NCI-H345 treated with DMSO at 0.1 percent for 48 hours (cell line): ENCODE results near the gene WDR49.
"Not testable (repeated sequence)": the region's sequence is repeated elsewhere in the genome, so short reads cannot be mapped to it uniquely, and the experiment has no call there.

Source experiments
- DNase-seq: peaks from one replicate; lab custom pipeline; 2025; ENCODE audit not compliant: unreplicated experiment; lab: John Stamatoyannopoulos, UW

Gene WDR49

DNA sequence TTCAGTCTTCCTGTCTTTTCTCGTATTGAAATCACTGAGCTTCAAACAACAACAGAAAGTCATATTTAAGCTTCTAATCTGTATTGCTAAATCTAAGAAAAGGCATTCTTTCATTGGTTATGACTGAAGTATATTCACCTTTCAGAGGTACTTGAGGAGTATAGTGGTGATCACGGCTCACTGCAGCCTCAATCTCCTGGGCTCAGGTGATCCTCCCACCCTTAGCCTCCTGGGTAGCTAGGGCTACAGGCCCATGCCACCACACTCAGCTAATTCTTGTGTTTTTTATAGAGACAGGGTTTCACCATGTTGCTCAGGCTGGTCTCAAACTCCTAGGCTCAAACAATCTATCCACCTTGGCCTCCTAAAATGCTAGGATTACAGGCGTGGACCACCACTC is 38.7 kb downstream of the WDR49 start:
- DNase-seq, result no peak

DNA sequence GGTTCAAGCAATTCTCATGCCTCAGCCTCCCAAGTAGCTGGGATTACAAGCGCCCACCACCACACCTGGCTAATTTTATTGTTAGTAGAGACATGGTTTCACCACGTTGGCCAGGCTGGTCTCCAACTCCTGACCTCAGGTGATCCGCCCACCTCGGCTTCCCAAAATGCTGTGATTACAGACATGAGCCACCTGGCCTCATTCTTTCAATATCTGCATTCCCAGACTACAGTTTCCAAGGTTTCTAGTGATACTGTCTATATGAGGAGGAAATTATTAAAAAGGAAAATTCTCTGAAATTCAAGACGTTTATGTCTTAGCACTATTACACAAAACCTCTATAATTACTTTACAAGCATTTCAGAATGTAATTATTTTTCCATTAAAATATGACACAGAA is 39.5 kb downstream of the WDR49 start:
- not testable (repeated sequence) for DNase-seq

DNA sequence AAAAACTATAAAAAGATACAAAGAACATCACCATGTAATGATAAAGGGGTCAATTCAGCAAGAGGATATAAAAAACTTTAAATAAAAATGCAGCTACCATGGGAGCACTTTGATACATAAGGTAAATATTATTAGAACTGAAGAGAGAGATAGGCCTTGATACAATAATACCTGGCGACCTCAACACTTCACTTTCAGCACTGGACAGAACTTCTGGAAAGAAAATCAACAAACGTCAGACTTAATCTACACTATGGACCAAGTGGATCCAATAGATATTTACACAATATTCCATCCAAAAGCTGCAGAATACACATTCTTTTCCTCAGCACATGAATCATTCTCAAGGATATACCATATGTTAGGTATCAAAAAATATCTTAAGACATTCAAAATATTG is 42.0 kb downstream of the WDR49 start:
- DNase-seq, result no peak

DNA sequence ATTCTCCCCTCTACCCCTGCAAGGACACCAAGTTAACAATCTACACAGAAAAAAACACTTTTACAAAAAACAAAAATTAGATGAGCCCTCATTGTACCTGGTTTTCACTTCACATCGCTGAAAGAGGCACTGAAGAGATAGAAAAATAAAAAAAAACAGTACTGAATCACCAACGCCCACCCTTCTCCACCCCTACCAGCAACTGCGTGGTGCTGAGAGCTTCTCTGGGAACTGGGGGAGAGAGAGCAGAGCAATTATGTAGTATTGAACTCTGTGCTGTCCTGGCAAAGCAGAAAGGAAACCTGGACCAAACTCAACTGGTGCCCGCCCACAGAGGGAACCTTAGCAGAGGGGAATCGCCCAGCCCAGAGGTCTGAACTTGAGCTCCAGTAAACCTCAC is 44.6 kb downstream of the WDR49 start:
- no peak for DNase-seq

DNA sequence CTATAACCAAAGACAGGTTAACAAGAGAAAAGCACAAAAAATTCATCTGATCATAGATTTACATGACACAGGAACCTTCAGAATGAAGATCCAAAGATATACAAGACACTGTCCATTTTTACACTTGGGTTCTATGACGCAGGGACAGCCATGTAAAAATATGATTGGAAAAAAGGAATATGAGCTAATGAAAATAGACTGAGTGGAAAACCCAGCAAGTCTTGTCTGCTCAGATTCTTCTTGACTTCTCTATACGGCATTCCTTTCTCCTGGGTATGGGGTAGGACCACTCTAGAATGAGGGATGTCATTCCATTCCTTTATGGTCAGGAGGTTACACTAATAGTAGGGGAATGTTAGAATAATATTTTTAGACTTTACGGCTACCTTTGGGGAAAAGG is 46.9 kb downstream of the WDR49 start:
- DNase-seq, result no peak

DNA sequence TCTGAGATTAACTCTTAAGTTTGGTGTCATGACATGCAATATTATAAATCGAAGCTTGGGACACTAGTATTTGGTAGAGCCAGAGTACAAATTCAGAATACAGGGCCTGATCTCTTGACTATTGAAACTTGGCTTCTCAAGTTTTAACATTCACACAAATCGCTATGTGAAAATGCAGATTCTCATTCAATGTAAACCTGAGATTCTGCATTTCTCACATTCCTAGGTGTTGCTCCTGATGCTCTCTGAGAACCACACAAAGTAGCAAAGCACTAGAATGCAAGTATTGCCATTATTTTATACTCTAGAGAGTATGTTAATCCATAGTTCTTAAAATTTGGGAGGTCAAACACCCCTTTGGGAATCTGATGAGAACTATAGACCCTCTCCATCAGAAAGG is 47.9 kb downstream of the WDR49 start:
- no peak for DNase-seq

DNA sequence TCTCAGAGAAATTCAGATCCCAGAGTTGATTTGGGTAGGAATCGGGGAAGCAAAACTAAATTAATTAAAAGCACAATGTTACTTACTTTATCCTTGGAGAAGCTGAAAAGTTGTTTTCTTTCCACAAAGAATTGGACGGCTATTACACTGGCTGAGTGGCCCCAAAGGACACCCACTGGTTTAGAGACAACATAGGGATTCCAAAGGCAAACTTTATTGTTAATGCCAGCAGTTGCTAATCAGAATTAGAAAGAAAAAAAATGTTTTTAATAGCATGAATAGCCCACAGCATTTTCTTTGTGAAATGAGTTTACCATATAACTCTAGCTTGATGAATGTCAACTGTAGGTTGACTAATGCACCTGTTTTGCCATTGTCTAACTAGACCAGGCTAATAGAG is 51.7 kb downstream of the WDR49 start:
- DNase-seq, result no peak

DNA sequence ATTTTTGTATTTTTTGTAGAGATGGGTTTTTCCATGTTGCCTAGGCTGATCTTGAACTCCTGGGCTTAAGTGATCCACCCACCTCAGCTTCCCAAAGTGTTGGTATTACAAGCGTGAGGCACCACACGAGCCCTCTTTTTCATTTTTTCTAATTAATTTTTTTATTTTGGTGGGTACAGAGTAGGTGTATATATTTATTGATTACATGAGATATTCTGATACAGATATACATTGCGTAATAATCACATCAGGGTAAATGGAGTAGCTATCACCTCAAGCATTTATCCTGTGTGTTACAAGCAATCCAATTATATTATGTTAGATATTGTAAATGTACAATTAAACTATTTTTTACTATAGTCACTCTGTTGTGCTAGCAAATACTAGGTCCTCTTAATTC is 66.1 kb downstream of the WDR49 start:
- DNase-seq, result no peak

DNA sequence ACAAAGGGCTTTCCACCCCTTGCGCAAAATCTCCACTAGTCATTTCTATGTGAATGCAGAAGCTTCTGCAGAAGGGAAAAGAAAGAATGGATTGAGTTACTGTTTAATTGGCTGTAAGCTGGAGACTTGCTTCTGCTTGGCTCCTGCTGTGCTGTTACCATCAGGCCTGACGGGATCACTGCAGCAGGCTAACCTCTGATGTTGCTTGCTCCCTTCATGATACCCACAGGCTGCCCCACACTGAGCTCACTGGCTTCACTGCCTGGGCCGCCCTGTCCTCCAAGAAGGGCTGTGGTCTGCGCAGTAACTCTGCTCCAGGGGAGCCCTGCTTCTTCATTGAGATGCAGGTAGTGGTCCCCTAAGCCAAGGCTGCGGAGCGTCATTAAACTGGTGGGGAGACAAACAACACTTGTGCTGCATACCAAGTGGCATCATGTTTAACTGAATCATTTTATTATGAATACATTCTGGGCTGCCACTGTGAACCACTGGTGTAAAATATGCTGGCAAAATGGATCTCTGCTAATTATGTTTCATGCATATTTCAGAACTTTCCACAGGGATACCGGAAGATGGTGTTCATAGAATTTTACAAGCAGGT is 78.6 kb downstream of the WDR49 start:
- DNase-seq, result no peak

DNA sequence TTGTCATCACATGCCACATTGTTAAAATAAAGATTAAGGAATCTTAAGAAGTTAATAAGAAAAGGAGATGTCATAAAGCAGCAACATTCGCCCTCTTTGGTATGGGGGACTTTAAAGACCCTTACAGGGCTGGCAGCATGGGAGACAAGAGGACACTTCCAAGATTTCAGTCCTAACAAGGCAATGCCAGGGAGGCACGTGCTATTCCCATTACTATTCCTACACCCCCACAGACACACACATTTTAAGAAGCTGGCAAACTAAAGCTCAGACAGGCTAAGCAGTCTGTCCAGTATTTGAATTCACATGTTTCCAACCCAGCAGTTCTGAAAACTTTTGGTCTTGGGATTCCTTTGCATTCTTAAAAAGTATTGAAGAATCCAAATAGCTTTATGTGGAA is 80.8 kb downstream of the WDR49 start:
- DNase-seq, result no peak

DNA sequence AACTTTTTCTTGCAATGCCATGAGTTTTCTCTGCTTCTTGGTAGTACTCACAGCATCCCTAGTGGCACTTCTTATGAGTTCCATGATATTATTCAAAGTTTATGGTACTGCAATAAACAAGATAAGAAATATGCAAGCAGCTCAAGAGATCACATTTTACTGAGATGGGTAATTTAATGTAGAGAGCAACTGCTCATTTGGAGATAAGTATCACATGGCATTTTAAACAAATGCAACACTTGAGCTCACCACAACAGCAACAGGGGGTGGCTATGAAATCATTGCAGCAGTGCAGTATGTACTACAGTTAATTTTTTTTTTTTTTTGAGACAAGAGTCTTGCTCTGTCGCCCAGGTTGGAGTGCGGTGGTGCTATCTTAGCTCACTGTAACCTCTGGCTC is 85.1 kb downstream of the WDR49 start:
- no peak for DNase-seq

DNA sequence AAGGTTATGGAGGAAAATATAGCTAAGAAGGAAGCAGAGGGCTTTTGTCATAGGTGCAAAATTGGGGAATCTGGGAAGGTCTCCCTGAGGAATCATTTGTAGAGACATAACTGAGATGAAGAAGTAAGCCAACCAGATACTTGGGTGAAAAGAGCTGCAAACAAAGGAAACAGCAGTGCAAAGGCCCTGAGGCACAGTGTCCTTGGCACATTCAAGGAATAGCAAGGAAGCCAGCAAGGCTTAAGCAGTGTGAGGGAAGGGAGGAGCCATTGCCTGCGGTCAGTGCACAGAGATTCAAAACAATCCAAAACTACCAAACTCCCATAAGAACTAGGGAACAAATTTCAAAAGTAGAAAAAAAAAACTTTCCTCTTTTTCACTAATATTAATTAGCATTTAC is 88.3 kb downstream of the WDR49 start:
- no peak for DNase-seq

DNA sequence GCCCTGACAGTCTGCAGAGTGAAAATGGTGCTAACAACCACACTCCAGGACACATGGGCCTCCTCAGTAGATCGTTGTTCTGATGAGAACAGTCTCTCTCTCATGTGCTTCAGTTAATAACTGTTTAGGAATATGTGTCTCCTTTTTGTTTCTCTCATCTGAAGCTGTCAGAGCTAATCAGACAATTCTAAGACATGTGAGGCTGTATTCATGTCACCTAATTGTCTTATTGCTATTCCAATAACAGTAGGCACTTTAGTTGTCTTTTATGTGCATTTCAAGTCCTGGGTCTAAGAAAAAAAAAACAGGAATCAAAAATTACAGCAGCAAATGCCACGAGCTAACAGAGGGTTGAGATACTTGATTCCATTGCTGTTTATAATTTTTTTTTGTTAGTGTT is 89.1 kb downstream of the WDR49 start:
- no peak for DNase-seq

DNA sequence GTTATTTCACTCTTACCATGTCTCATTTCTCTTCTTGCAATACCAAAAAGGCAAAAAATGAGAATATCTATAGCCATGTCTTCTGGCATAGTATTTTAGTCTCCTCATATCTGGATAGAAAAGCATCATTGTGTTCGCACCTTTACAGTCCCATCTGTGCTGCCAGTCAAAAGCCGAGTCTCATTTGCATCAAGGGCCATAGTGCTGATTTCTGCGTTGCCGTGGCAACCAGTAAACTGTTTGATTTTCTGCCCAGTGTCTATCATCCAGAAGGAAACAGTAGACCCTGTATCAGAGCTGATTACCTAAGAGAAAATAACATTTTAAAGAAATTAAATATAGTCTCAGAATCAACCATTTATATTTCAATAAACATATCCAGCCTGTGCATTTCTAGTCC is 93.8 kb downstream of the WDR49 start:
- DNase-seq, result no peak

DNA sequence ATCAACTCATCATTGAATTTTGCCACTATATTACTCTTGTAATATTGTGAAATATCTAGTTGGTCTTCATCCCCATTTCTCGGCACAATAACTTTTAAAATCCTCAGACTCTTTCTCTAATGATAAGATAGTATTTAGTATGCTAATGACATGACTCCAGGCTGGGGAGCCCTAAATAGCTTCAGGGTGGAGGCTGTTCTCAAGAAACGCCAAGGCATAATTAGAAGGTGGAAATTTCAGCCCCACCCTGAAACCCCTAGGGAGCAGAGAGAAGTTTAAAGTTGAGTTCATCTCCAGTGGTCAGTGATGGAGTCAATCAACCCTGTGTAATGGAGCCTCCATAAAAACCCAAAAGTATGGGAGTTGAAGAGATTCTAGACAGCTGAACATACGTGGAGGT is 98.8 kb downstream of the WDR49 start:
- DNase-seq, result no peak

DNA sequence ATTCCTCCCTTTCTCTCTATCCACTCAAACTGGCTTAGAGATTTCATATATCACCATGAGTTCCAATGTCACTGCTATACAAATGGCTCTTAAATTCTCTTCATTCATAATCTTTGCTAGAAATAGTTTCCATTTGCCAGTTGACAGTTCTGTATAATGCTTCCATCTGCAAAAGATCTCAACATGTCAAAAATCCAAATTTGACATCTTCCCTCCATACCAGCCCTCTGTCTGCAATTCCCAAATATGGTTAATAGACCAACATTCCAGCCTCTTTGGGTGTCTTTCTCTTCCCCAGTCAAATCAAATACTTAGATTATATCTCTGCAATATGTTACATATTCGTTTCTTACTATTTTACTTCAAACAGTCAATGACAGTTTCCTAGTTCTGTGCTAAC is 115.7 kb downstream of the WDR49 start:
- no peak for DNase-seq

DNA sequence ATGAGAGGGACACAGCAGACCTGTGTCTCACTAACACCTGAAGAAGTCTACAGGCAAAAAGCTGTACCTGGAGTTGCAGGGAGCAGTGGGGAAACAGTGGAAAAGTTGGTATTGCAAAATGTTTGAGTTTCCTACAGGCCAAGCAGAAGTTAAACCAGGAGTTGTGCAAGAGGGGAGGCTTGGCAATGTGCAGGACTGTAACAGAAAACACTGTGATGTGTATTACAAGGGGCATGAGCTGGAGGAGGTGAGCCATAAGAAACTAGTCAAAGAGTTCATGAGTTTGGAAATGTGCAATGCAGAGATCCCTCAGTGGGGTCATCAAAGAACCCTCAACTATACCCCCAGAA is 132.8 kb downstream of the WDR49 start:
- no peak for DNase-seq

DNA sequence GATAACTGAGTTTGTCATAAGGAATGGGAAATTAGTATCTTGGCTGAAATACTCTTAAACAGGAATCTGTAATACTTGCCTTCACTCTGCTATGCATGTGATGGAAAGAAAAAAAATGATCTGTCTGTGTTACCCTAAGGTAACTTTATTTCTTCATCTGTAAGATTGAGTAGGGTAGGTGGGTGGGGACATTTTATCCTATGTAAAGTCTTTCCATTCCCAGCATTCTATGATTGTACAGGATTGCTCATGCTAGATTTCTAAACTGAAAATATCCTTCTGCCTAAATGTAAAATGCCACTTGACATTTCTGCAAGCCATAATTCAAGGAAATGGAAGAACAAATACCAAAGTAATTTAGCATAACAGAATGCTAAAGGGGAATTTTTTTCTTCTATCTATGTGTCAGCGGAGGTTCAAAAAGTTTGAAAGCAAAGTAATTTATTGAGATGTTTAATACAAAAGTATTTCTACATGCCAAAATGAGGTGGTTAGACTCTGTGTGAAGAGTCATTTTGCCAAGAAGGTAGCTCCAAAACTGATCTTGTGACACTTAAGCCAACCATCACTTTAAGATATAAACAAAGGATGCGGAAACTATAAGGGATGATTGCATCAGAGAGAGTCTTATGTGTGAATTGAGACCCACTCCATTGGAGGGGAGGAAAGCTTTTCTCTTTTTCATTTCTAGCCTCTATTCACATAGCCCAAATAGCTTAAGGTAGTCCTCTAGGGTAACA is 133.3 kb downstream of the WDR49 start:
- no peak for DNase-seq

DNA sequence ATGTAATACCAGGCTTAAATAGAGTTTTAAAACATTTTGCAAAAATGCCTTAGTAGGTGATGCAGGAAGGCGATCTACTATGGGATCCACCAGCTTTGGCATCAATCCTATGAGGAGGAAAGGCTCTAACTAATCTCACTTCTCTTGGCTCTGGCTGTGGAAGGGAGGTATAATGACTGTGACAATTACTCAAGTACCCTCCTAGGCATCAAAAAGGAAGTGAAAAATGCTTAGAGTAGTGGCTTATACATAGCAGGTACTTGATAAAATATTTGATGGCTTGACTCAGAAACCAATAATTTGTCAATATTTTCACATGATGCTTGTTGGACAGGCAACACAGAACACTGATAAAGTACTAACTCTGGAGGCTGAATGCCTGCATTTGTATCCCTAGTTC is 145.8 kb downstream of the WDR49 start:
- DNase-seq, result no peak

DNA sequence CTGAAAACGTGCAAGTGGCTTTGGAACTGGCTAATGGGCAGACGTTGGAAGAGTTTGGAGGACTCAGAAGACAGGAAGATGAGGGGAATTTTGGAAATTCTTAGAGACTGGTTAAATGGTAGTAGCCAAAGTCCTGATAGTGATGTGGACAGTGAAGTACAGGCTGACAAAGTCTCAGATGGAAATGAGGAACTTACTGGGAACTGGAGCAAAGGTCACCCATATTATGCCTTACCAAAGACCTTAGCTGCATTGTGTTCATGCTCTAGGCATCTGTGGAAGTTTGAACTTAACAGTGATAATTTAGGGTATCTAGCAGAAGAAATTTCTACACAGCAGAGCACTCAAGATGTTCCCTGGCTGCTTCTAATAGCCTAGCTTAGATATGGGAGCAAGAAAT is 151.3 kb downstream of the WDR49 start:
- DNase-seq, result no peak

DNA sequence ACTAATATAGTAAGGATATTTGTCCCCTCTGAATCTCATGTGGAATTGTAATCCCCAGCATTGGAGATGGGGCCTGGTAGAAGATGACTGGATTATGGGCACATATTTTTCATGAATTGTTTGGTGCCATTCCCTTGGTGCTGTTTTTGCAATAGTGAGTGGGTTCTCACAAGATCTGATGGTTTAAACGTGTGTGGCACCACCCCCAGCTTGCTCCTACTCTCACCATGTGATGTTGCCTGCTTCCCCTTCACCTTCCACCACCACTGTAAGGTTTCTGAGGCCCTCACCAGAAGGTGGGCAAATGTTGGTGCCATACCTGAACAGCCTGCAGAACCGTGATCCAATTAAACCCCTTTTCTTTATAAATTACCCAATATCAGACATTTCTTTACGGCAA is 151.8 kb downstream of the WDR49 start:
- DNase-seq, result no peak

DNA sequence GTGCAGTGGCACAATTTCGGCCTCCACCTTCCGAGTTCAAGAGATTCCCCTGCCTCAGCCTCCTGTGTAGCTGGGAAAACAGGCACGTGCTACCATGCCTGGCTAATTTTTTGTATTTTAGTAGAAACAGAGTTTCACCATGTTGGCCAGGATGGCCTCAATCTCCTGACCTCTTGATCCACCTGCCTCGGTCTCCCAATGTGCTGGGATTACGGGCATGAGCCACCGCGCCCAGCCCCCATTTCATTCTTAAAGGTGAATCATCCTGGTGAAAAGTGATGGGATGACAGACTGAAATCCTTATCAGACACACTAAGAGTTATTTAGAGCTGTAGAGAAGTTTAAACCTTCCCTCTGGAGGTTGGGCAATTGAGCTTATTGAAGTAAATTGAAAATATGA is 155.8 kb downstream of the WDR49 start:
- no peak for DNase-seq

DNA sequence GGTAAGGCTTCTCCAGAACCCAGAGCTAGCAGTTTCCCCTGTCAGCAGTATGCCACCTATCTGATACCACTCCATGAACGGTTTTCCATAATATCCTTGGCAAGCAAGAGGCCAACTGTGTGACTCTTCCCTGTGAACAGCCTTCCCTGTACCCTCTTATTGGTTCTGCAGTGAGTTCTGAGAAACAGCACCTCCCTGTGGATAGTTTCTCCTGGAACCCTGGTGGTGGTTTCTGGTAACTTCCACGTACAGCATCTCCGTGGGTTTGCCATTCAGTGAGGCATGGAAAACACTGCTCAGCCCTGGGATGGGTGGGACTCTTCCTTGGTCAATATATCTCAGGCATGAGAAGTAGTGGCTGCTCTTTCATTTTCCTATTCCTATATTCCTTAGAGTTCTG is 160.5 kb downstream of the WDR49 start:
- no peak for DNase-seq
